ENCODE measurements around the gene PHGDH. TPM values are rescaled to one million over a fixed set of nuclear protein-coding genes. Genes with fewer than 3 reads are reported as not detected.
A peak's percentile ranks its signal among the peaks of the same experiment; 100 is the strongest.

The PHGDH gene
- total RNA-seq, 1 experiment from 2014 or later: 499 TPM

DNA sequence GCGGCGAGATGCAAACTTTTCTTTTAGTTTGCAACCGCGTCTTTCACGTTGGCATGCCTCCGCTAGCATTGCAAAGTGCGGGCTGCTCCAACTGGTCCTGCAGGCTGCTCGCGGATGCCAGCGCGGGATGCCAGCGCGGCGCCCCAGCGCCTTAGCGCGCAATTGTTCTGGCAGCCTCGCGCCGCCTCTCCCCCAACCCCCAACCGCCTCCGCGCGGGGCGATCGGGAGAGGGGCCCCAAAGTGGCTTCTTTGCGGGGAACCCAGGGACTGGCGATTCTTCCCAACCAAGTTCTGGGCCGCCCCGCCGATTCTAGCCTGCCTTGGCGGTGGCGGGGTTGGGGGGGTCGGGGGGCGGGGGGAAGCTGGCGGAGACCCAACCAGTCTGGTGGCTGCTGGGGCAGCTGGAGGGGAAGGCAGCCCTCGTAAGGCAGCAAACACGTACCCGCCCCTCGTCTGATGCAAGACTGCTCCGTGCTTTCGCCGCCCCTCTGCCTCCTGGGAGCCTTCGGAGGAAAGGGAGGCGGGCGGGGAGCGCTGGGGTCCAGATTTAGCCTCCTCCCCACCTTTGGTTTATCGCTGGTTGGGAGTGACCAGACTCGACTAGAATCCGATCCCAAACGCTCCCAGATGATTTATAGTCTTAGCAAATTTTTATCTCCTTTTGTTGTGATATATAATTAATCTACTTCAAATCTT lies 756 bp downstream of the PHGDH start:
- Histone ChIP-seq H3K27me3 (replicated peaks; ENCODE audit: insufficient read depth, low read depth, low read length, poor library complexity) (no peaks in the 10 kb centered on the region), H3K27ac (ENCODE audit: low read depth, low read length, poor library complexity, severe bottlenecking) (peak overlapping the region; percentile 95), H3K4me3 (ENCODE audit: low read depth, low read length, poor library complexity, severe bottlenecking) (peak overlapping the region; percentile 83), H3K4me1 (ENCODE audit: insufficient read depth, low read length, poor library complexity, severe bottlenecking) (peaks cover 45% of the 10 kb centered on the region), H3K9me3 (ENCODE audit: low read depth, low read length, poor library complexity, severe bottlenecking) (no peaks in the 10 kb centered on the region), H3K36me3 (ENCODE audit: insufficient read depth, low read length, poor library complexity, severe bottlenecking) (peaks cover 21% of the 10 kb centered on the region)
- TF ChIP-seq, protein P1, sequence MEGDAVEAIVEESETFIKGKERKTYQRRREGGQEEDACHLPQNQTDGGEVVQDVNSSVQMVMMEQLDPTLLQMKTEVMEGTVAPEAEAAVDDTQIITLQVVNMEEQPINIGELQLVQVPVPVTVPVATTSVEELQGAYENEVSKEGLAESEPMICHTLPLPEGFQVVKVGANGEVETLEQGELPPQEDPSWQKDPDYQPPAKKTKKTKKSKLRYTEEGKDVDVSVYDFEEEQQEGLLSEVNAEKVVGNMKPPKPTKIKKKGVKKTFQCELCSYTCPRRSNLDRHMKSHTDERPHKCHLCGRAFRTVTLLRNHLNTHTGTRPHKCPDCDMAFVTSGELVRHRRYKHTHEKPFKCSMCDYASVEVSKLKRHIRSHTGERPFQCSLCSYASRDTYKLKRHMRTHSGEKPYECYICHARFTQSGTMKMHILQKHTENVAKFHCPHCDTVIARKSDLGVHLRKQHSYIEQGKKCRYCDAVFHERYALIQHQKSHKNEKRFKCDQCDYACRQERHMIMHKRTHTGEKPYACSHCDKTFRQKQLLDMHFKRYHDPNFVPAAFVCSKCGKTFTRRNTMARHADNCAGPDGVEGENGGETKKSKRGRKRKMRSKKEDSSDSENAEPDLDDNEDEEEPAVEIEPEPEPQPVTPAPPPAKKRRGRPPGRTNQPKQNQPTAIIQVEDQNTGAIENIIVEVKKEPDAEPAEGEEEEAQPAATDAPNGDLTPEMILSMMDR (conservative IDR thresholded peaks at IDR 0.05; ENCODE audit: low read depth, low read length): no peak
- TF ChIP-seq EZH2 (IDR thresholded peaks at IDR 0.05; ENCODE audit: borderline replicate concordance, low read depth, low read length, poor library complexity, severe bottlenecking): no peak
- ChIA-PET POLR2A (ENCODE audit: low non-redundant PET) (interaction anchor here (0.6 to 1.9 kb wide), 5 partner anchors 10 to 295 kb away, joined by 3 to 10 read pairs (median 4); no protein-coding TSS in a partner anchor), CTCF (interaction anchor here (1.7 kb wide), 1 partner anchor 37 kb away, joined by 11 read pairs; no protein-coding TSS in a partner anchor)
- peak; percentile 96 for DNase-seq (ENCODE audit: low spot score)
- intact Hi-C loops (cut with micrococcal nuclease; ENCODE audit: unreplicated experiment): loop anchor here (2.0 kb wide), 1 partner anchor 38 kb away; no protein-coding TSS in a partner anchor
- no TSS peak for BruUV-seq (replicated peaks)

DNA sequence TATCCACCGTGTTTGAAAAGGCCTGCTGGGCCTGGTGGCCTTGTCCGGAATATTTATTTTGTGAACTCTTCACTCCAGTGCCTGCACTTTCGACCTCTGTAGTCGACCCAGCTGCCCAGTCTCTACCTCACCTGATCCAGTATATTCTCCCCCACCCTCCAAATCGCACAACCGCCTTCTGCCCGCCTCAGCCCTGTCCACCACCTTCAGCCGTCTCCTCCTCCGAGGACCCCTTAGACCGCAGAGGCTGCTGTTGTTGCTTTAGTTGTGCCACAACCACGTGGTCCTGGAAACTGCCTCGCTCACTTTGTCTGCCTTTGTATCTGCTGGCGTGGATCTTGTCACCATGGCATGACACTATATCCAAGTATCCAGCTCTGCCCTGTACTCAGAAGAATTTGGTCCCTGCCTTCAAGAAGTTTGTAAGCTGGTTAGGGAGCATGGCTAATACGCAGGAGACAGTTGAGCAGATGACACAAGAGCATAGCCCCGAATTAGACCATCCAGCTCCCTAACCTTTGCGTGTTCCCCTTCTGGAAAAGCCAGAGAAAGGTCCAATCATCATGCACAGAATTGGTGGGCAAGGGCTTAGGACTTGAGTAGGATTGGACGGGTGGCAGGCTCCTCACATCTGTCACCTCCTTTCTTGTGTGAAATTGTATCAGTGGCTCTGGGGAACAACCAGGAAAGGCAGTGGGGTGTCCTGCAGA lies 1.5 kb downstream of the PHGDH start:
- TF ChIP-seq EZH2 (IDR thresholded peaks at IDR 0.05; ENCODE audit: borderline replicate concordance, low read depth, low read length, poor library complexity, severe bottlenecking): no peak
- TF ChIP-seq, protein P1 (conservative IDR thresholded peaks at IDR 0.05; ENCODE audit: low read depth, low read length): no peak
- H3K4me3 ChIP-seq (ENCODE audit: low read depth, low read length, poor library complexity, severe bottlenecking): peak overlapping the region; percentile 83
- H3K27me3 ChIP-seq (replicated peaks; ENCODE audit: insufficient read depth, low read depth, low read length, poor library complexity): no peaks in the 10 kb centered on the region
- H3K27ac ChIP-seq (ENCODE audit: low read depth, low read length, poor library complexity, severe bottlenecking): peak overlapping the region; percentile 95
- intact Hi-C loops (cut with micrococcal nuclease; ENCODE audit: unreplicated experiment): loop anchor here (2.0 kb wide), 1 partner anchor 38 kb away; no protein-coding TSS in a partner anchor
- peak; percentile 56 for DNase-seq (ENCODE audit: low spot score)
- H3K9me3 ChIP-seq (ENCODE audit: low read depth, low read length, poor library complexity, severe bottlenecking): no peaks in the 10 kb centered on the region
- H3K4me1 ChIP-seq (ENCODE audit: insufficient read depth, low read length, poor library complexity, severe bottlenecking): peaks cover 51% of the 10 kb centered on the region
- H3K36me3 ChIP-seq (ENCODE audit: insufficient read depth, low read length, poor library complexity, severe bottlenecking): peaks cover 21% of the 10 kb centered on the region
- BruUV-seq (replicated peaks): TSS peak; percentile 47
- ChIA-PET CTCF (interaction anchor here (1.7 kb wide), 1 partner anchor 38 kb away, joined by 11 read pairs; no protein-coding TSS in a partner anchor), POLR2A (ENCODE audit: low non-redundant PET) (interaction anchor here (0.6 to 1.9 kb wide), 2 partner anchors 17 to 39 kb away, joined by 3 to 10 read pairs; no protein-coding TSS in a partner anchor)

DNA sequence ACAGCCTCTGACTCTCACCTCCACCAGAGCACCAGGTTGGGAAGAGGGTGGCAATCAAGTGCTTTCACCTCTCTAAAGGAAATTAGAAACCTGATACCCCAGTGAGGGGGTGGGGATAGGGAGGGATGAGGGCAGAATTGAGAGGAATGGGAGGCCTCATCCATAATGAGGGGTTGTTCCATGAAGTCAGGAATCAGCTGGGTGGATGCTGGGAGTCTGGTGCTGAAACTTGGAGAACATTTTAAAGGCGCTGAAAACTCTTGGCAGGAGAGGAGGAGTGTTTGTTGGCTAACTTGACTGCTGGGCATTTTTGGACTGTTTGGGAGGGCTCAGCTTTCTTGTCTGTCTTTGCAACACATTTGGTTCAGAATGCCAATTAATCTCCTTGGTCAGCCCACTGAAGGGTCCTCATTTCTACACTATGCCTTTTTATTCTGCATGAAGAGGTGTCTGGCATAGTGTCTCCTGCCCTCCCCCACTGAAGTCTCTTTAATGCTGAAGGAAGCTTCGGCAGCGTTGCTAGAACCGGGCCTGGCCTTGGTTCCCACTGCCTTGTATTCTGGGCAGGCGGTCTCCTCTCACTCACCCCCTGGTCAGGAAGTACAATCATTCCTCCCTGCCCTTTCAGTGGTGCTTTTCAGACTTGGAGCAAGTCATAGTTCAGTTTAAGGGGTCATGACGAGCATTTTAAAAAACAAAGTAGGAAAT lies 2.2 kb downstream of the PHGDH start:
- TF ChIP-seq, protein P1 (conservative IDR thresholded peaks at IDR 0.05; ENCODE audit: low read depth, low read length): no peak
- TF ChIP-seq EZH2 (IDR thresholded peaks at IDR 0.05; ENCODE audit: borderline replicate concordance, low read depth, low read length, poor library complexity, severe bottlenecking): no peak
- Histone ChIP-seq H3K27me3 (replicated peaks; ENCODE audit: insufficient read depth, low read depth, low read length, poor library complexity) (no peaks in the 10 kb centered on the region), H3K4me3 (ENCODE audit: low read depth, low read length, poor library complexity, severe bottlenecking) (peak overlapping the region; percentile 83), H3K4me1 (ENCODE audit: insufficient read depth, low read length, poor library complexity, severe bottlenecking) (peaks cover 57% of the 10 kb centered on the region), H3K9me3 (ENCODE audit: low read depth, low read length, poor library complexity, severe bottlenecking) (no peaks in the 10 kb centered on the region), H3K27ac (ENCODE audit: low read depth, low read length, poor library complexity, severe bottlenecking) (peak overlapping the region; percentile 95), H3K36me3 (ENCODE audit: insufficient read depth, low read length, poor library complexity, severe bottlenecking) (peaks cover 21% of the 10 kb centered on the region)
- CTCF ChIA-PET: no interaction called here
- intact Hi-C loops (cut with micrococcal nuclease; ENCODE audit: unreplicated experiment): loop anchor here (2.0 kb wide), 1 partner anchor 39 kb away; no protein-coding TSS in a partner anchor
- POLR2A ChIA-PET (ENCODE audit: low non-redundant PET): no interaction called here
- DNase-seq (ENCODE audit: low spot score): peak; percentile 34
- no TSS peak for BruUV-seq (replicated peaks)

Measured in A673 (cell line).